Glutamatergic neuron (in vitro differentiated cells): Measurements from ENCODE around the gene CD300A. TPM values are rescaled to one million over a fixed set of nuclear protein-coding genes. Genes with fewer than 3 reads are reported as not detected.

Experiments
- DNase-seq: peaks from one replicate; pipeline ENCODE4 v3.0.0; 2022
- H3K27ac Mint-ChIP-seq: one replicate; pipeline ENCODE4 v1.8.0; 2020; ENCODE audit warnings: mild to moderate bottlenecking, mixed read lengths, inconsistent platforms; ENCODE audit not compliant: unreplicated experiment
- H3K27me3 Mint-ChIP-seq: one replicate; pipeline ENCODE4 v1.8.0; 2020; ENCODE audit warnings: mild to moderate bottlenecking, moderate library complexity, mixed read lengths, inconsistent platforms; ENCODE audit not compliant: unreplicated experiment
- H3K36me3 Mint-ChIP-seq: one replicate; pipeline ENCODE4 v1.8.0; 2020; ENCODE audit warnings: mild to moderate bottlenecking, mixed read lengths, inconsistent platforms; ENCODE audit not compliant: unreplicated experiment
- H3K4me1 Mint-ChIP-seq: one replicate; pipeline ENCODE4 v1.8.0; 2020; ENCODE audit warnings: mild to moderate bottlenecking, low read depth, mixed read lengths, inconsistent platforms; ENCODE audit not compliant: unreplicated experiment
- H3K4me3 Mint-ChIP-seq: one replicate; pipeline ENCODE4 v1.8.0; 2020; ENCODE audit warnings: mild to moderate bottlenecking, mixed read lengths, inconsistent platforms; ENCODE audit not compliant: unreplicated experiment
- H3K9me3 Mint-ChIP-seq: one replicate; pipeline ENCODE4 v1.8.0; 2020; ENCODE audit warnings: mild to moderate bottlenecking, moderate library complexity, mixed read lengths, inconsistent platforms; ENCODE audit not compliant: unreplicated experiment
- CTCF ChIP-seq: fragments of 200-600 bp; sonication (generic); IDR thresholded peaks from one replicate; pipeline ENCODE4 v1.5.0; 2021; ENCODE audit not compliant: partially characterized antibody, unreplicated experiment
- total RNA-seq: library from RNA; stranded (reverse); fragmentation: NEBNext Ultra II Directional; extraction: Animal tissue kit (Norgen Biotek cat#: 25700); gene quantifications from one replicate; pipeline ENCODE4 v1.2.1, GENCODE V29; 2021; ENCODE audit not compliant: unreplicated experiment

The CD300A gene
- total RNA-seq, 1 donor from 2014 or later = 0.25 TPM

- Mint-ChIP-seq H3K9me3 (peaks cover 7% of the 10 kb centered on the region), H3K27ac (peak overlapping the region; percentile 31), H3K27me3 (peaks cover 11% of the 10 kb centered on the region), H3K4me3 (peak overlapping the region; percentile 83), H3K4me1 (peaks cover 28% of the 10 kb centered on the region), H3K36me3 (no peaks in the 10 kb centered on the region)
- TF ChIP-seq CTCF = no peak
- DNase-seq = peak; percentile 50
Observed at GRCh38 chr17:74433421-74434121, 32.9 kb upstream of the CD300A start.

GRCh38 chr17:74435775-74436359 is 30.6 kb upstream of the CD300A start:
- Mint-ChIP-seq H3K27ac (no peak overlapping the region), H3K9me3 (peaks cover 4% of the 10 kb centered on the region)

GRCh38 chr17:74437702-74438101 is 28.7 kb upstream of the CD300A start:
- TF ChIP-seq CTCF = peak; percentile 87
- peaks cover 4% of the 10 kb centered on the region for H3K9me3 Mint-ChIP-seq

More at GRCh38 chr17:74435775-74436359, 30.6 kb upstream of the CD300A start:
- peak overlapping the region; percentile 67 for H3K4me3 Mint-ChIP-seq
- no peaks in the 10 kb centered on the region for H3K36me3 Mint-ChIP-seq
- H3K4me1 Mint-ChIP-seq = peaks cover 17% of the 10 kb centered on the region
- H3K27me3 Mint-ChIP-seq = peaks cover 6% of the 10 kb centered on the region
- DNase-seq = no peak
- TF ChIP-seq CTCF = no peak

GRCh38 chr17:74439691-74440567 is 26.5 kb upstream of the CD300A start:
- no peak overlapping the region for H3K27ac Mint-ChIP-seq
- TF ChIP-seq CTCF = no peak
- peaks cover 4% of the 10 kb centered on the region for H3K27me3 Mint-ChIP-seq
- no peaks in the 10 kb centered on the region for H3K36me3 Mint-ChIP-seq
- no peak overlapping the region for H3K4me3 Mint-ChIP-seq
- no peak for DNase-seq
- H3K4me1 Mint-ChIP-seq = peaks cover 22% of the 10 kb centered on the region
- peaks cover 2% of the 10 kb centered on the region for H3K9me3 Mint-ChIP-seq

More at GRCh38 chr17:74437702-74438101, 28.7 kb upstream of the CD300A start:
- no peaks in the 10 kb centered on the region for H3K36me3 Mint-ChIP-seq
- H3K27ac Mint-ChIP-seq = no peak overlapping the region
- peaks cover 22% of the 10 kb centered on the region for H3K4me1 Mint-ChIP-seq
- DNase-seq = peak; percentile 55
- H3K27me3 Mint-ChIP-seq = peaks cover 4% of the 10 kb centered on the region
- no peak overlapping the region for H3K4me3 Mint-ChIP-seq
